GOT3 (cell line): ENCODE data around the gene VEZT.

Experiments used
- DNase-seq: peaks from one replicate; lab custom pipeline; 2025; ENCODE audit warnings: mixed read lengths; lab: John Stamatoyannopoulos, UW

The VEZT gene

DNA sequence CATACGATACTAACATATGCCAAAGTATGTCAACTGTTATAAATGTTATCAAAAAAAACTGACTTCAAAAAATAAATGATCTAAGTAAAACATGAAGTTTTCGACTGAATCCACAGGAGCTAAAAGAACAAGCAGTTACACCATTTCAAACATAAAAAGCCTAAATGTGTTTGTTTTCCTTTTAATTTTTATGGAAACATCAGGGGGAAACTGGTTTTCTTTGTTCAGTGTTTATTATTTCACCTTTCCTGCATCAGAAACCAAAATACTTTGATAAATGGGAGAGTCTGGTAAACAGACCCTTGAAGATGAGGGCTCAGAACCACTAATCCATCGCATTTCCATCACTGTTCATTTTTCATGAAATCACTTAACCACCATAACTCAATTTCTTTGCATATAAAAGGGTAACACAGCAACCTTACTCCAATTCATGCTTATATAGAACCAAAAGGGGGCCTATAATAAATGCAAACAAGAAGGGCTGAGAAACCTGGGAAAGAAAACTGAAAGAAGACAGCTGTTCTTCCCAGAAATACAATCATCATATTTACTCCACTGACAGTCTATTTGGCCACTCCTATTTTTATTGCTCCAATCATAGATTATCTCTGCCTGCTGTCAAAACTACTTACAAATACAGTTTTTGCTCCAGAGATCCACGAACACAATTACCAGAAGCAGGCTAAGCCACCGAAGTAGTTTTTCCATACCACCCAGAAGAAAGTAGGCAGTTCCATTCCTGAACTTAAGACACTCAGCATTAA lies 17.3 kb upstream of the VEZT start:
- no peak for DNase-seq

DNA sequence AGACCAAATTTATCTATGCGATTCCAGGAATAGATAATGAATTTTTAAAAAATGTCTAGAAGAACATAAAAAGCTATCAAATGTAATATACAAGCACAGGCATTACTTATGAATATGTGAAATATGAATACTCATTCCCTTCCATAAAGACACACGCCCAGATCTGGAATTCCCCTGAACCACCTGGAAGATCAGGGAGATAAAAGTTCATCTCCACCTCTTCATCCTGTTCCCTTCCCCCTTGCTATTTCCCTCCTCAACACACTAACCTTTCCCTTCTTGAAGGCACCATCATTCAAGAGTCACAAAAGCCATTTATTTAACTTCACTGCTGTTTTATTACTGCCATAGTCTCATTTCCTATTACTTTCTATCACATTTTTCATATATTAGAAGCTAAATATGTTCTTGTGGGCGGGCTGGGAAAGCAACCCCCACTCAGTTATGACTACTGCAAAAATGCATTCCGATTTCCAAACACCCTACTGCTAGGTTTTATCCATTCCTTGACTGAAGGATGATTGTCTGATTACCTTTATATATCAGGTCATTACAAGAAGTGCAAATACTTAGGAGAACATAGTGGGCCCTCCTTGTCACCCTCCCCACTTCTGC lies 16.4 kb upstream of the VEZT start:
- DNase-seq, result no peak

- DNase-seq, result no peak
Measured at GRCh38 chr12:95202691-95203486, 14.7 kb upstream of the VEZT start.

- DNase-seq, result no peak
Measured at GRCh38 chr12:95203487-95204030, 14.0 kb upstream of the VEZT start.

DNA sequence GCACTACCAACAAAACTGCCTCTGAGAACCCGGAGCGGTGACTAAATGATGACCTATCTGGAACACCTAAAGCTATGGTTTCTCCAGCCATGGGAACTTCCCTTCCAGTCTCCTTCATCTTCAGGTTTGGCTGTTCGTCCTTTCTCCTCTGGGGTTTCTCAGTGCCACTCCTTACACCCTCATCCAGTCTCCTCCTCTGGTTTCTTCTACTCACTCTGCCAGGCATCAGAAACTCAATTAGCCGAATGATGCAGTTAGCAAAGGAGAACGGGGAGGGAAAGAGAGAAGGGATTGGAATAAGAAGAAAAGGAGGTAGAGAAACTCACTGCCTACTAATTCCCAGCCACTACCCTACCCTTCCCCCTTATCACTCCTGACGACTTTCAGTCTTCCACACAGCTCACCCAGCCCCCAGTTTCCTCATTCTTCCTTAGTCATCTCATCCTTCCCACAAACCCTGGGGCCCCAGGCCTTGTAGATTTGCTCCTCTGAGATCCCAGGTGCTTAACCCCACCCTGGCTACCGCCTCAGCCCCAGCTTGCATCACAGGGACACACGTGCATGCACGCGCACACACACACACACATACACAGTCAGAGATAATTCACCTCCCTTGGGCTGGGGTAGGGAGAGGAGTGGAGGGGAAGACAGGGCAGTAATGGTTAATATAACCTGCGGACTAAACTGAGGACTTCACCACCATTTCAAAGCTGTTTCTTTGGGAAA lies 13.3 kb upstream of the VEZT start:
- DNase-seq, result no peak

DNA sequence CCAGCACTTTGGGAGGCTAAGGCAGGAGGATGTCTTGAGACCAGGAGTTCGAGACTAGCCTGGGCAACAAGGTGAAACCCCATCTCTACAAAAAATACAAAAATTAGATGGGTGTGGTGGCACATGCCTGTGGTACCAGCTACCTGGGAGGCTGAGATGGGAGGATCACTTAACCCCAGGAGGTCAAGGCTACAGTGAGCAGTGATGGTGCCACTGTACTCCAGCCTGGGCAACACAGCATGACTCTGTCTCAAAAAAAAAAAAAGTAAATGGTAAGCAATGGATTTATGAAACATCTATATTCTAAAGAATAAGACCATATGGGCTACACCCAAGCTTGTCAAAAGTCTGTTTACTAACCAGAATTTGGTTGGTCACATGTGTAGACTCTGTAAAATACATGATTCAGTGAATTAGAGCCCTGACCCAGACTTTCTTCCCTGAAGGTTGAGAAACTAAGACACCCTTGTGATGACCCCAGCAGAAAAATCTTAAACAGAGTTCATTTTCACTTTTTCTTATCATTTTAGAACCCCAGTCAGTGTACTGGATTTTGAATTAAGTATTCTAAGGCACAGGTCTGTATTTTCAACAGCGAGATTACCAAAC lies 12.5 kb upstream of the VEZT start:
- DNase-seq, result no peak

DNA sequence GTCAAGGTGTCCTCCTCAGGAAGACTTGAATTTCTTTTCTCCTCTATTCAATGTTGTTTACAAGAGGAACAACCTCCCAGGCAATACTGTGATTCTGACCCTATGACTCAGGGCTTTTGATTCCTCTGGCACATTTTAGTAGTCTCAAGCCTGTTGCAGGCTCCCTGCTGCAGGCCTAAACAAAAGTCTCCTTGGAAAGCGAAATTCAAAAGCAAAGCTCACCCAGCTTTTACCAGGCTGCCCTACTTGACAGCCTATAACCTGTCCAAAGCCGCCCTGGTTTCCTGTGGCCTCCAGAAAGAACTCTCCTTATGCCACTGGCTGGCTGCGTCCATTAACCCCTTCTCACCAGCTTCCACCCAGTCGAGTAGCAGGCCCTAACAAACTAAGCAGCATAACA lies 11.9 kb upstream of the VEZT start:
- DNase-seq, result peak; percentile 2

GRCh38 chr12:95206916-95207315 lies 10.7 kb upstream of the VEZT start:
- DNase-seq, result no peak

DNA sequence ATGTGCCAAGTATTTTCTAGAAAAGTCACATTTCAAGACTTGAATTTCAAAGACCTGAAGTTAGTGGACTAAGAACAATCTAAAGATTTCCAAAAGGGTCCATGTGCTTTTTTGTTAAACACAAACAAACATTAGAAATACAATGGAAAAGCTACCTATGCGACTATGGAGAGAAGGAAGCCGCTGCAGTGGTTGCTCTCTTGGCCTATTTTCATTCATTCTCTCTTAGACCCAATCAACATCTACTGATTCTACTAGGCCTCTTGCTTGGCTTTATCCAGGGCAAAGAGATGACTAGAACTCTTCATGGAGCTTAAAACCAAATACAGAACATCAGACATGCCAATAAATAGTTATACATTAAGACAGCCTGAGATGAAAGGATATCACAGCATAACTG lies 10.2 kb upstream of the VEZT start:
- DNase-seq, result no peak

GRCh38 chr12:95208678-95209077 lies 8.9 kb upstream of the VEZT start:
- no peak for DNase-seq

DNA sequence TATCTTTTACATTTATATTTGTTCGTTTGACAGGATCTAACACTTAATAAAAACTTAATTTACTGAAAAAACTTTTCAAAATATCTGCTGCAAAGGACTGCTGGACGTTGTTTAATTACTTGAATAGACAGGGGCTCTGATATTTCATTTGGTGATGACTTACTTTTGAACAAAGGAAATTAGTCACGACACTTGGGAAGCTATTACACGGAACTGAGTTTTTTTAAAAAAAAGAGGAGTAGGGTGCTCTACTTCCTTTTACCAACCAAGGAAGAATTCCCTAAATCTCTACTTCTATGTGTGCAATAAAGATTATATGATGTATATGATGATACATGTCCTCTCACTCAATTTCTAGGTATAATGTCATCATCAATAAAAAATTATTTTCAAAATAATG lies 5.0 kb upstream of the VEZT start:
- no peak for DNase-seq

DNA sequence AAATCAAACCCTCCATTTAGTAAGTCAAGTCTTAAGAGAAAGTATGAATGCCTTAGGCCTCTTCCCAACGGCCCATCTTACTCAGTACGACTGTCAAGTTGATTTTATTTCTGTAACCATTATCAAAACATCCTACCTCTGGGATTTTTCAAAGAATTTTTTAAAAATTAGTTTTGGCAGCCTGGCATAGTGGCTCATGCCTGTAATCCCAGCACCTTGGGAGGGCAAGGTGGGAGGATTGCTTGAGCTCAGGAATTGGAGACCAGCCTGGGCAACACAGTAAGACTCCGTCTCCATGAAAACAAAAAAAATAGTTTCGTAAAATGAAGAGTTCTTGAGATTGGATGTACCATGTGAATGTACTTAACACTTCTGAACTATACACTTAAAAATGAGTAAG lies 4.5 kb upstream of the VEZT start:
- no peak for DNase-seq

- no peak for DNase-seq
Measured at GRCh38 chr12:95213928-95214327, 3.7 kb upstream of the VEZT start.

DNA sequence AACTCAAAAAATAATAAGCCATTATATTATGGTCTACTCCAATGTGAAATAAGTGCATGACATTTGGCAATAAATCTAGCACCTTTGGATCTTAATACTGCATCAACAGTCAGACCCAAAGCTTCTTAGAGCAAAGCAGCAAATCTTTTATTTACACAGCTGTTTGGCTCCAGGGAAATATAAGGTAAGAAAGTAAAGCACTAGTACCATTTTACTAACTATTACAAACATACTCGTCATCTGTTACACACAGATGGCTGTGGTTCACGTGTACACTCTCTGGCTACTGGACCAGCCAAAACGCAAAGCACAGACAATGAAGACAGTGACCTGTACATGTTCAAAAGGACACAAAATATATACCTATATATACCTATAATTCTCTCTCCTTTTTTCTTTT lies 3.1 kb upstream of the VEZT start:
- no peak for DNase-seq

GRCh38 chr12:95215949-95216348 lies 1.7 kb upstream of the VEZT start:
- no peak for DNase-seq

DNA sequence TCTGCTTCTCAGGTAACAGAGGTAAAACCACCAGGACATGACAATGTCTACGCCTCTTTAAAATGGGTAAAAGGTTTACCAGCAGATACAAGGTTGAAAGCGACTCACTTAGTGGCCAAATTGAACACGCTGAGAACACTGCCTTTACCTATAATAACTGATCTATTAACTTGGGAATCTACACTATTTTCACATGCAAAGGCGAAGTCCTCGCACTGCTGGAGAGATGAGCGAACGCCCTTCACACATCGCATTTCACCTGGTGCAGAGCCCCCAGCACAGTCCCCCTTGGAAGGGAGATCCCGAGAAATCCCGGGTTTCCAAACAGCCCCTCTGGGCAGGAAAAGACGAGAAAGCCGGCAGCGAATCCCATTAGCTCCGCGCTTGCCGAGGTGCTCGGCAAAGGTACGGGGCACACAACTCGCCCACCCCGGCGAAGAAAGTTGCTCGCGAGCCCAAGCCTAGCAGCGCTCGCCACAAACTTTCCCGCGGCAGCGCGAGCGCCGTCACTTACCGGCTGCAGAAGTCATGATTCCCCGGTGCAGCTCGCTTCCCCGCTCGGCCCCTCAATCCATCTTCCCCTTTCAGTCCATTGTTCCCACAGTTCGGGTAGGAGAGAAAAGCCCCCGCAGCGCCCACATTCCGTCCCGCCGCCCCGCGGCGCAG lies 763 bp upstream of the VEZT start:
- no peak for DNase-seq

DNA sequence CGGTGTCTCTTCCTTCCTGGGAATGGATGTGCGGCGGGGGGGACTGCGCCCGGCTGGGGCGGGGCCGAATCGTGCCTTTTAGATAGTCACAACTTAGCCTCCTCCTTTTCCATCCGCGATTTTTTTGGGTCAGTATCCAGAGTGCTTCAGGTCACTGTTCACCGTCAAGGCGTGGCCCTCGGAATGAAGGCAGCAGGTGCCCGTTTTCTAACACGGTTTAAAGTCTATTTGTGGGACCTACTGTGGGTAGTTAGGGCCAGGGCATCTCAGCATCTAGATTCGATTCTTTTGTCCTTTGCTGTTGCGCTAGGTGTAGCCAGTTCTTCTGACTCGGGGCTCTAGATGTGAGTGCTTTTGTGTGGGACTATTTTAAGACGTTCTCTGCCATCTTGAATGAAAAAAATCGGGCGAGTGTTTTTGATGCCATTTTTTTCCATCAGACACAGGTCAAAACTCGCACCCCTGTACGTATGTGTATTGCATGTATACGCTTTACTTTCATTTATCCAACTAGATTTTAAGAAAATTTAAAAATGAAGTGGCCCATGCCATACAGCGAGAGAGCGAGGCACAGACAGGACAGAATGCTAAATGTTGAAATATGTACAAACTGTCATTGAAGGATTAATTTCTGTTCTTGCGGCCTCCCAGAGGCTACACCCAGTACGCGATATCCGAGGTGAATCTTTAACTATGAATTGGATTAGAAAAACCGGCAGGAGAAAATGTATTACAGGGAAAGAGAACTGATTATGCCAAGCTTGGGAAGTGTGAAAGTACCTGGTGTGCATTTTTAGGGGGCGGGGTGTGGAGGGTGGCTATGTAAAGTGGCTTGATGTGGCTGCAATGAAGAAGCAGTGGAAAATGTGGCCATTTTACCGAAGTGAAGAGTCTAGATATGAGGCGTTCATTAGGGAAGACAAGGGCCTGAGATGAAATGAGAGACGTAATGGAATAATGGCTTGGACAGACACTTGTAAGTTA lies 835 bp downstream of the VEZT start:
- peak; percentile 5 for DNase-seq

DNA sequence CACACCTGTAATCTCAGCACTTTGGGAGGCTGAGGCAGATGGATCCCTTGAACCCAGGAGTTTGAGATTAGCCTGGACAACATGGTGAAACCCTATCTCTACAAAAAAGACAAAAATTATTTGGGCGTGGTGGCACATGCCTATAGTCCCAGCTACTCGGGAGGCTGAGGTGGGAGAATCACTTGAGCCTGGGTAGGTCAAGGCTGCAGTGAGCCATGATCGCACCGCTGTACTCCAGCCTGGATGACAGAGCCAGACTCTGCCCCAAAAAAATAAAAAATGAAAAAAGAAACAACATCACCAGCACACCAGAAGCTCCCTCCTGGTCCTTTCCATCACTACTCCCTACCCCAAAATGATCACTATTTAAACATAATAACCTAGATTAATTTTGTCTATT lies 2.6 kb downstream of the VEZT start:
- DNase-seq, result no peak

DNA sequence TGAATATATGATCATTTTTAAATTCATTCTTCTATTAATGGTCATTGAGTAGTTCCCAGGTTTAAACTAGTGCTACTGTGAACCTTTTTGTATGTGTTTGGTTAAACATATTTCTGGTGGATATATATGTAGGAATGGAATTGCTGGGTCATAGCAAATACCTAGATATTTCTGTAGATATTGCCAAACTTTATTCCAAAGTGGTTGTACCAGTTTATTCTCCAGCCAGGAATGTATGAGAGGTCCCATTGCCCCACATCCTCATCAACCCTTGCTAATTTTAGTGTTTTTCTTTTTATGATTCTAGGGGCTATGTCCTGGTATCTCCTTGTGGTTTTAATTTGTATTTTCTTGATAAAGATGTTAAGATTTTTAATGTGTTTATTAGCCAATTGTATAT lies 3.1 kb downstream of the VEZT start:
- no peak for DNase-seq
